K562 (cell line): ENCODE data around the gene PFDN2. TPM values are rescaled to one million over a fixed set of nuclear protein-coding genes. Genes with fewer than 3 reads are reported as not detected.

Source experiments
- ATAC-seq: fragments of 200-7000 bp; cut with Tn5 transposase; 3 replicates; pipeline ENCODE4 v1.9.1; 2020; ENCODE audit warnings: moderate library complexity
- BruUV-seq: library from RNA; stranded (reverse); fragments of 400-500 nt; replicated peaks from 2 replicates; lab custom pipeline; 2021; lab: Mats Ljungman, UMichigan
- CTCF ChIA-PET: fragments of 300-600 bp; formaldehyde crosslinking; extraction: SDS; loops from one replicate; lab custom pipeline; 2021; ENCODE audit warnings: low intra/inter-chr PET ratio; lab: Yijun Ruan, JAX
- POLR2A ChIA-PET: fragments of 300-600, 350-650 bp; sonication (Branson Sonifier 250); formaldehyde crosslinking; extraction: SDS; loops from one replicate; lab custom pipeline; 2021; ENCODE audit warnings: antibody characterized with exemption, inconsistent platforms; lab: Yijun Ruan, JAX
- DNase-seq, 4 experiments: peaks; one replicate each; pipeline versions ENCODE4 v3.0.0 to v3.0.0-alpha.2; 2011 to 2018; ENCODE audit warnings: low spot score in 3 of 4, mixed read lengths in 3 of 4; ENCODE audit errors: extremely low read depth in 1 of 4
- FAIRE-seq: peaks from 2 replicates; lab custom pipeline; 2011; peaks lifted over from hg19 to GRCh38; lab: Jason Lieb, UNC
- H2AFZ ChIP-seq: 2 replicates; pipeline ENCODE4 v1.6.0; 2011; ENCODE audit warnings: low read depth, low read length, control low read depth, inconsistent platforms
- H3K27ac ChIP-seq: fragments of 200-600 bp; 3 replicates; pipeline ENCODE4 v1.8.0; 2011; ENCODE audit warnings: low read depth, mild to moderate bottlenecking, control low read depth, inconsistent platforms, low read length, moderate library complexity, mixed read lengths; ENCODE audit errors: extremely low read depth
- H3K27me3 ChIP-seq, 2 experiments: fragments of 300-600 bp in 1 of 2; 2 replicates in 1 of 2; 3 replicates in 1 of 2; pipeline versions ENCODE4 v1.6.0 to v1.8.0; 2011; ENCODE audit warnings: inconsistent platforms in 2 of 2, low read length in 2 of 2, mild to moderate bottlenecking in 1 of 2, mixed read lengths in 1 of 2, moderate library complexity in 1 of 2; ENCODE audit not compliant: control insufficient read depth in 2 of 2, insufficient read depth in 2 of 2
- H3K36me3 ChIP-seq: fragments of 300-600 bp; 3 replicates; pipeline ENCODE4 v1.8.0; 2011; ENCODE audit warnings: mild to moderate bottlenecking, low read length, inconsistent platforms; ENCODE audit not compliant: control insufficient read depth, insufficient read depth
- H3K4me1 ChIP-seq, 2 experiments: fragments of 200-600 bp in 1 of 2; replicated peaks in 1 of 2; 2 replicates in 1 of 2; 3 replicates in 1 of 2; pipeline versions ENCODE4 v1.5.1 to v1.8.0; 2011; ENCODE audit warnings: inconsistent platforms in 2 of 2, low read length in 2 of 2, mild to moderate bottlenecking in 1 of 2, mixed read lengths in 1 of 2, moderate library complexity in 1 of 2; ENCODE audit not compliant: control insufficient read depth in 2 of 2, insufficient read depth in 2 of 2
- H3K4me2 ChIP-seq: 2 replicates; pipeline ENCODE4 v1.6.1; 2011; ENCODE audit warnings: low read length, control low read depth, inconsistent platforms, mixed read lengths; ENCODE audit not compliant: insufficient read depth
- H3K4me3 ChIP-seq: fragments of 200-600 bp; sonication (generic), shearing (Covaris generic); 2 replicates; pipeline ENCODE4 v1.5.1; 2016; ENCODE audit warnings: control low read depth, inconsistent platforms
- H3K79me2 ChIP-seq: fragments of 200-600 bp; 3 replicates; pipeline ENCODE4 v1.8.0; 2011; ENCODE audit warnings: low read length, inconsistent platforms; ENCODE audit not compliant: control insufficient read depth, insufficient read depth
- H3K9ac ChIP-seq, 2 experiments: 2 replicates each; pipeline versions ENCODE4 v1.6.0 to v1.6.1; 2011; ENCODE audit warnings: low read depth in 2 of 2, low read length in 2 of 2, control low read depth in 1 of 2, inconsistent platforms in 1 of 2, mild to moderate bottlenecking in 1 of 2, mixed read lengths in 1 of 2; ENCODE audit not compliant: insufficient read depth in 1 of 2
- H3K9me1 ChIP-seq: one replicate; pipeline ENCODE4 v1.6.0; 2011; ENCODE audit warnings: inconsistent platforms, mild to moderate bottlenecking, low read length, moderate library complexity; ENCODE audit not compliant: control insufficient read depth, insufficient read depth
- H3K9me3 ChIP-seq: replicated peaks from 2 replicates; pipeline ENCODE4 v1.5.1; 2011; ENCODE audit warnings: low read depth, low read length, inconsistent platforms; ENCODE audit not compliant: control insufficient read depth, insufficient read depth
- H4K20me1 ChIP-seq: replicated peaks from 2 replicates; pipeline ENCODE4 v1.6.1; 2011; ENCODE audit warnings: low read length, inconsistent platforms, mixed read lengths; ENCODE audit not compliant: control insufficient read depth, insufficient read depth
- BRF2 ChIP-seq: IDR thresholded peaks from 3 replicates; pipeline ENCODE4 v1.6.1; 2011; ENCODE audit warnings: borderline replicate concordance, mild to moderate bottlenecking; ENCODE audit not compliant: insufficient read length, insufficient read depth
- CHD2 ChIP-seq: IDR thresholded peaks from 2 replicates; pipeline ENCODE4 v1.6.1; 2011; ENCODE audit warnings: low read depth, low read length
- DDX20 ChIP-seq: fragments of 450-650 bp; IDR thresholded peaks from 2 replicates; pipeline ENCODE4 v1.6.1; 2016; ENCODE audit warnings: missing genetic modification characterization, low read depth, mild to moderate bottlenecking, missing compliant biosample characterization, moderate library complexity
- ESRRA ChIP-seq: fragments of 450-650 bp; IDR thresholded peaks from 2 replicates; pipeline ENCODE4 v1.6.1; 2014; ENCODE audit warnings: low read depth, mild to moderate bottlenecking, moderate library complexity, borderline replicate concordance
- ETS2 ChIP-seq: IDR thresholded peaks from 2 replicates; pipeline ENCODE4 v1.6.1; 2016; ENCODE audit warnings: borderline replicate concordance, missing genetic modification characterization, mild to moderate bottlenecking, moderate library complexity, missing compliant biosample characterization; ENCODE audit not compliant: poor library complexity, severe bottlenecking
- FOXA3 ChIP-seq, 2 experiments: fragments of 450-650 bp in 1 of 2; sonication (generic) in 1 of 2; formaldehyde crosslinking; IDR thresholded peaks in 1 of 2; conservative IDR thresholded peaks in 1 of 2; 2 replicates each; pipeline versions ENCODE4 v1.4.0 to v1.8.0; 2020 to 2022; ENCODE audit warnings: mild to moderate bottlenecking in 2 of 2, missing genetic modification reagents in 1 of 2
- GATAD2A ChIP-seq: fragments of 450-650 bp; IDR thresholded peaks from 2 replicates; pipeline ENCODE4 v1.6.1; 2017
- MEIS2 ChIP-seq: fragments of 450-650 bp; IDR thresholded peaks from 2 replicates; pipeline ENCODE4 v1.6.1; 2014; ENCODE audit warnings: mild to moderate bottlenecking; ENCODE audit not compliant: partially characterized antibody
- NFRKB ChIP-seq: fragments of 450-650 bp; IDR thresholded peaks from 2 replicates; pipeline ENCODE4 v1.6.1; 2016; ENCODE audit warnings: low read depth
- RBBP5 ChIP-seq: fragments of 200-600 bp; sonication (generic); IDR thresholded peaks from 2 replicates; pipeline ENCODE4 v1.6.1; 2012; ENCODE audit warnings: borderline replicate concordance, mild to moderate bottlenecking, low read length, control low read depth, inconsistent platforms; ENCODE audit not compliant: insufficient read depth, poor library complexity, severe bottlenecking
- RBM34 ChIP-seq: fragments of 200-400 bp; formaldehyde crosslinking; IDR thresholded peaks from 2 replicates; pipeline ENCODE4 v1.6.1; 2018; ENCODE audit warnings: low read length, borderline replicate concordance; ENCODE audit not compliant: insufficient read depth
- THRA ChIP-seq: fragments of 450-650 bp; IDR thresholded peaks from 2 replicates; pipeline ENCODE4 v1.6.1; 2017; ENCODE audit warnings: mild to moderate bottlenecking, moderate library complexity
- ZBTB17 ChIP-seq: fragments of 450-650 bp; formaldehyde crosslinking; IDR thresholded peaks from 2 replicates; pipeline ENCODE4 v1.4.0; 2020; ENCODE audit warnings: mild to moderate bottlenecking
- ZKSCAN1 ChIP-seq: fragments of 150-350 bp; IDR thresholded peaks from 2 replicates; pipeline ENCODE4 v1.6.1; 2016; ENCODE audit warnings: low read depth, low read length
- ZNF175 ChIP-seq: fragments of 200-800 bp; sonication (Bioruptor generic); IDR thresholded peaks from 2 replicates; pipeline ENCODE4 v1.6.1; 2016; ENCODE audit warnings: low read depth, mild to moderate bottlenecking, missing genetic modification characterization, missing compliant biosample characterization
- ZNF431 ChIP-seq: sonication (generic); formaldehyde crosslinking; IDR thresholded peaks from 2 replicates; pipeline ENCODE4 v1.8.0; 2022; ENCODE audit warnings: mild to moderate bottlenecking, missing genetic modification reagents
- ZNF707 ChIP-seq: fragments of 250-450 bp; sonication (Bioruptor Pico); conservative IDR thresholded peaks from 2 replicates; pipeline ENCODE4 v1.8.0; 2022; ENCODE audit warnings: inconsistent platforms, mild to moderate bottlenecking, moderate library complexity
- ZNF76 ChIP-seq: fragments of 250-450 bp; sonication (Bioruptor Pico); IDR thresholded peaks from 2 replicates; pipeline ENCODE4 v1.4.0; 2020; ENCODE audit warnings: mild to moderate bottlenecking, moderate library complexity, borderline replicate concordance
- ZNF766 ChIP-seq: fragments of 200-800 bp; sonication (Bioruptor generic); conservative IDR thresholded peaks from 2 replicates; pipeline ENCODE4 v1.6.1; 2016; ENCODE audit warnings: missing genetic modification characterization, missing compliant biosample characterization
- WGBS: fragments of 100-300 bp; shearing (Covaris generic); methylation state at CpG from one replicate; pipeline ENCODE4 v1.1.6; 2016; ENCODE audit warnings: low coverage, mixed read lengths; ENCODE audit not compliant: insufficient coverage; ENCODE audit errors: missing lambda C conversion rate; 5-methylcytosine and 5-hydroxymethylcytosine counted together
- in situ Hi-C: fragments of 300-500 bp; cut with MboI; formaldehyde crosslinking; loops from 4 replicates; pipeline ENCODE4 v1.15.0; 2018; ENCODE audit warnings: inconsistent platforms, mixed read lengths
- intact Hi-C: fragments of 100-400 bp; cut with micrococcal nuclease; formaldehyde crosslinking; loops from 2 replicates; pipeline ENCODE4 v1.14.2; 2022
- polyA plus RNA-seq, 8 experiments: library from polyadenylated mRNA; depleted of rRNA in 4 of 8; stranded (reverse) in 5 of 8; unstranded in 3 of 8; fragments of >200 nt; fragmentation: Nextera tagmentation in 2 of 8; fragmentation: Illumina TruSeq in 1 of 8; extraction: Ambion mirVana in 2 of 8; extraction: Trizol in 1 of 8; gene quantifications; 2 replicates each; pipeline versions ENCODE4 v1.2.1 to v1.2.3, GENCODE V29; 2011 to 2014; ENCODE audit warnings: inconsistent platforms in 1 of 8, missing spikeins in 1 of 8
- total RNA-seq, 7 experiments: library from RNA; depleted of rRNA in 6 of 7; stranded (reverse); fragments of >200 nt in 6 of 7; fragmentation: Illumina TruSeq in 2 of 7; extraction: Trizol in 2 of 7; gene quantifications; 2 replicates each; pipeline versions ENCODE4 v1.2.1 to v1.2.3, GENCODE V29; 2011 to 2021; ENCODE audit warnings: low replicate concordance in 1 of 7

Gene PFDN2
- total and polyA plus RNA-seq, 9 of the 15 experiments (the other 6 are each of a cell fraction or from before 2014, with no cell fraction given), result 50.2 to 361 (median 144) TPM

GRCh38 chr1:161111117-161111516 lies 6.7 kb downstream of the PFDN2 start:
- intact Hi-C loops, result no loop called here
- Histone ChIP-seq H3K4me3 (no peak overlapping the region), H3K79me2 (peaks cover 95% of the 10 kb centered on the region), H3K27ac (no peak overlapping the region), H3K27me3 (no peaks in the 10 kb centered on the region), H3K36me3 (peaks cover 82% of the 10 kb centered on the region), H3K4me1 (peaks cover 4 to 26% of the 10 kb centered on the region in 2 experiments), H2AFZ (no peak overlapping the region), H4K20me1 (no peaks in the 10 kb centered on the region; the same call in 1 of the 2 replicates), H3K9me1 (no peaks in the 10 kb centered on the region), H3K4me2 (no peak overlapping the region), H3K9ac (no peak overlapping the region), H3K9me3 (no peaks in the 10 kb centered on the region)
- in situ Hi-C loops, result no loop called here
- BruUV-seq, result no TSS peak
- 93% methylated on average over 3 of the region's 3 CpGs for WGBS
- FAIRE-seq, result no peak
- no peak for ATAC-seq
- POLR2A ChIA-PET, result interaction anchor here (1.4 kb wide), 1 partner anchor 11 kb away, joined by 5 read pairs; no protein-coding TSS in a partner anchor
- DNase-seq, result no peak
- CTCF ChIA-PET, result interaction anchor here (0.6 kb wide), 1 partner anchor 110 kb away, joined by 3 read pairs; no protein-coding TSS in a partner anchor
- TF ChIP-seq ZNF431 (no peak), ZNF766 (no peak), ZNF76 (no peak), ZNF175 (CRISPR knock-in tag) (no peak), FOXA3 (CRISPR knock-in tag; conservative IDR thresholded peaks at IDR 0.05 in 1 of 2, IDR thresholded peaks at IDR 0.05 in 1 of 2) (no peak), MEIS2 (no peak), DDX20 (tag) (no peak), ETS2 (tag) (no peak), BRF2 (no peak), RBM34 (no peak), GATAD2A (no peak), NFRKB (no peak), ZNF707 (no peak), ZKSCAN1 (no peak), ZBTB17 (CRISPR knock-in tag) (no peak), THRA (no peak), ESRRA (no peak), CHD2 (no peak), RBBP5 (no peak)
